HG03108 (cell line): Measurements from ENCODE around the gene FTCDNL1.

Experiments used
- ATAC-seq: cut with Tn5 transposase; IDR thresholded peaks from one replicate; pipeline ENCODE4 v1.9.1; 2021; ENCODE audit warnings: moderate library complexity; ENCODE audit not compliant: unreplicated experiment

FTCDNL1 gene

DNA sequence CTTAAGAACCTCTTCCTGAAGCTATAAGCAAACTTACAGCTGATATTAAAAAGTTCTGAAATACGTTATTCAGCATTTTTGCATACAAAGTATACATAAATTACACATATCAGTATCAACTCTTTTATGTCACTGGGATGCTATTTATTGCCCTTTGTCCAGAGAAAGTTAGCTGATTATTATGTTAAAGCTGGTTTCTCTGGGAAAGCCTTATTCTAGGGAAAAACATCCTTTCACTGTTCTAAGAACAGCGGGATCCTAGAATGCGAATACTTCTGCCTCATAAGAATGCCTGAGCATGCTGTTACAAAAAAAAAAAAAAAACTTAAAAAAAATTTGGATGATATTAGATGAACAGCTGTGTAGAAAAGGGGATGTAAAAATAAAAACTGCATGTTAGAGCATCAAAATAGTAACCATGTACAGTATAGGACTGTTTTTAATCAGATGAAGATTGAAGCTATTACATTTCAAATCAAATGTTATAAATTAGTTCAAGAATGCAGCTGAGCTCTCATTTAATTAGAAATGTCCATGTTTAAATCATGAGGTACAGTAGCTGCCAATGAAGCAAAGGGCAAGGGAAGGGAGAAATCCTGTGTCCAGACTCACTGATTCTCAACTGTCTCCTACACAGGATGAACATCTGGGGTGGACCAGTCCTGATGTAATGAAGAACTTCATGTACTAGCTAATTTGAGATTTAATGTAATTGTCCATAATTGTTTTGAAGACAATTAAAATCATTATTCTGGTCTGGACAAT lies 8.2 kb downstream of the FTCDNL1 start:
- no peak for ATAC-seq

GRCh38 chr2:199841409-199841808 lies 9.6 kb downstream of the FTCDNL1 start:
- no peak for ATAC-seq

- no peak for ATAC-seq
Observed at GRCh38 chr2:199838399-199838798, 12.6 kb downstream of the FTCDNL1 start.

- no peak for ATAC-seq
Observed at GRCh38 chr2:199836943-199837342, 14.0 kb downstream of the FTCDNL1 start.

- ATAC-seq: no peak
Observed at GRCh38 chr2:199833525-199833924, 17.5 kb downstream of the FTCDNL1 start.

GRCh38 chr2:199830531-199830930 lies 20.5 kb downstream of the FTCDNL1 start:
- ATAC-seq: no peak

- ATAC-seq: no peak
Observed at GRCh38 chr2:199829628-199830027, 21.4 kb downstream of the FTCDNL1 start.

- no peak for ATAC-seq
Observed at GRCh38 chr2:199819746-199820145, 31.2 kb downstream of the FTCDNL1 start.

DNA sequence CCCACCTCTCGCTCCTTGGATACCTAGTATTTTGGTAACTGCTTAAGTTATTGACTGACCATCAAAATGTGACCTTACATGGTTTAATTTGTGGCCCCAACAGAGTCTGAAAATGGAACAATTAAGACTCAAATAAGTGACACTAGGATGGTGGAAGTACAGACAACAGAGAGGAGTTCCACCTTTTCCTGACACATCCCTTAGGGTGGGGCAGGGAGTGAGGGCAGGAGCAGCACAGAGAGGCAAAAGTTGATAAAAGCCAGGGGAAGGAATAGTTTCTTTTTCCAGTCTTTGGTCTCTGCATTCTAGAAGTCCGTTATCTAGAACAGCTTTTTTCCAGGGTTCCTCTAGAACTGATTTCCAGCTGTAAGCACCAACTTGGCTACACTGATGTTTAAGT lies 32.2 kb downstream of the FTCDNL1 start:
- no peak for ATAC-seq

- ATAC-seq: no peak
Observed at GRCh38 chr2:199818026-199818425, 33.0 kb downstream of the FTCDNL1 start.

GRCh38 chr2:199814817-199815211 lies 36.2 kb downstream of the FTCDNL1 start:
- ATAC-seq: no peak

DNA sequence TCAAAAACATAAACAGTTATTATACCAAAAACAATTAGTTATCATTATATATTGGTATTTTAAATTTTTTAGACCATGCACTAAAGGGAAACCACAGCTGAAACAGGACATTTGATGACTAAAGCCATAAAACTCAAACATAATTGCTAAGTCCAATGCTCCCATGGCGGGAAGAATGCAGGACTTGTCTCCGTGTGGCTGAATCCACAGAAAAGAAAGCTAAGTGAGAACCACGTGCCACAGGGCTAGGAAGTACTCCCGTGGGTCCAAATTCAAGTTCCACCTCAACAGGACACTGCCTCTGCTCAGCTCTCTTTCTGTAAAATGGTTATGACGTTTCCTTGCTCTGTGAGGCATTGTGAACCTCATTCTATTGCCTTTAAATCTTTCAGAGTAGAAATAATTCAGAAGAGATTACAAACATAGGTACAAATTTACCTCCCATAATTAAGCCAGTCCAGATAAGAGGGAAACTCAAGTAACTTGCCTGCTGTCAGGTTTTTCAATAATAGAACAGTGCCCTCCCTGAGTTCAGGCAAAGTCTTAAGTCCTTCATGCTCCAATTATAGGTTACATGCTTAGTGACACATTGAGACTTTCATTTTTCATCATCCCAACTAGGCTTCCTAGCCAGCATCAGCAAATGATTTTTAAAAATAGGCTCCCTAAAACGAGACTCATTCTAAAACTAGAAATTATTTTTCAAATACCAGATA lies 36.7 kb downstream of the FTCDNL1 start:
- ATAC-seq: no peak

GRCh38 chr2:199812493-199812892 lies 38.5 kb downstream of the FTCDNL1 start:
- ATAC-seq: no peak

DNA sequence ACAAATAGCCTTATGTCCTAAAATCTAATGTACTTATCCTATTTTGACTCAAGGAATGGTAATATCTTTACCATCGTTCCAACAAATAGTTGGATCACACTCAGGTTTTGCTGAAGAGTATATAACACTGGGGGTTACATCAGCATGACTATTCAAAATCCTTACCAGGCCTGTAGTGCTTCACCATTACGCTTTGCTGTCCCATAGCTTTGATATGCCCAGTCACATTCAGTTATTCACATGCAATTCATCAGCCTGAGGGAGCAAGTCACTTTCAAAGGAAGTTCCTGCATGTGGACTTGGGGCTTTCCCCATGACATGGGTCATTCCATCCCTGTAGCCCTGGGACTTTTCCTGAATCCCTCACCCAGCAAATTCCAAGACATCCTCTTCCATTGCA lies 39.6 kb downstream of the FTCDNL1 start:
- ATAC-seq: no peak

- ATAC-seq: no peak
Observed at GRCh38 chr2:199810422-199811171, 40.4 kb downstream of the FTCDNL1 start.

- no peak for ATAC-seq
Observed at GRCh38 chr2:199807966-199808365, 43.0 kb downstream of the FTCDNL1 start.

DNA sequence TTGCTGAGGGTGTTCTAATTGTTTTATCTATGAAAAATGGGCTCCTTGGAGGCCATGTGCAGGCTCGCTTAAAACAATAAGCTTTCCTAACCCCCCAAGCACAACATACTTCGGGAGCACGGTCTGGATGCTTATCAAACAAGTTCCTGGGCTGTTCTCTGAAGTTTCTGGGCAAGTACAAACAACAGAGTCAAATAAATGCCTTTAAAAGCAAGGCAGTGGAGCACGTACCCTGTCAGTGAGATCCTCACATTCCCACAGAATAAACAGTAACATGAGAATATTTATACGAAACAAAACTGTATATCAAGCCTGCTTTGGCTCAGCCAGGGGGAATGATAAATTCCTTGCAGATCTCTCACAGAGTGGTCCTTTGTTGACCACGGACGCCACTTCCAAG lies 44.8 kb downstream of the FTCDNL1 start:
- no peak for ATAC-seq

GRCh38 chr2:199804831-199805230 lies 46.2 kb downstream of the FTCDNL1 start:
- ATAC-seq: no peak

DNA sequence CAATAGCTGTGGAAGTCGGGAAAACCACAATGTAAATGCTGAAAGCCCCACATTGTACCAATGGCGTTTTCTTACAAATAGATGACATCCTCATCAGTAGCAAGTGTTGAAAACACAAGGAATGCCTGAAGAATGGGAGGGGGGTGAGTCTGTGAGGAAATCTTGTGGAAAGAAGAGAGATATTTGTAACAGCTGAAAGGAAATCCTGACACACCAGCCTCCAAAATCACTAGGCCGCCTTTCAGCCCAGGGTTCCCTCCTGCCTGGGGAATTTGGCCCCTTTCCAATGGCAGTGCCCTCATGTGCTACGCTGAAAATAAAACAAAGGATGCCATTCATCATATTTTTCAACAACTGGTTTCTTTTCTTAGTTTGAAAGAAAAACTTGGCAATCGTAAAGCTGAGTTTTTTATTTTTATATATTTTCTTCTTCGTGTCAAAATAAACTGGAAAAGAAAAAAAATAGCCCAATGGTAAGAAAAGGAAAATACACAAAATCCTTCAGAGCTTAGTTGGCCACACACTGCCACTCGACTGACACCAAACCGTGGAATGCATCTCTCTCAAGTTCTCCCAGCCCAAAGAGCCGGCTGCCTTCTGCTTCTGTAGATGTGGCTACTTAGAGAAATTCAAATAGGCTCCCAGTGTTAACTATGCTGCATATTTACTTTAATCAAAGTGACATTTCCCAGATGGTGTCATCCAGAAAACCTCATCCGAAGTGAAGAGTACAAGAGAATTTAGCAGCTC lies 52.0 kb downstream of the FTCDNL1 start:
- no peak for ATAC-seq

DNA sequence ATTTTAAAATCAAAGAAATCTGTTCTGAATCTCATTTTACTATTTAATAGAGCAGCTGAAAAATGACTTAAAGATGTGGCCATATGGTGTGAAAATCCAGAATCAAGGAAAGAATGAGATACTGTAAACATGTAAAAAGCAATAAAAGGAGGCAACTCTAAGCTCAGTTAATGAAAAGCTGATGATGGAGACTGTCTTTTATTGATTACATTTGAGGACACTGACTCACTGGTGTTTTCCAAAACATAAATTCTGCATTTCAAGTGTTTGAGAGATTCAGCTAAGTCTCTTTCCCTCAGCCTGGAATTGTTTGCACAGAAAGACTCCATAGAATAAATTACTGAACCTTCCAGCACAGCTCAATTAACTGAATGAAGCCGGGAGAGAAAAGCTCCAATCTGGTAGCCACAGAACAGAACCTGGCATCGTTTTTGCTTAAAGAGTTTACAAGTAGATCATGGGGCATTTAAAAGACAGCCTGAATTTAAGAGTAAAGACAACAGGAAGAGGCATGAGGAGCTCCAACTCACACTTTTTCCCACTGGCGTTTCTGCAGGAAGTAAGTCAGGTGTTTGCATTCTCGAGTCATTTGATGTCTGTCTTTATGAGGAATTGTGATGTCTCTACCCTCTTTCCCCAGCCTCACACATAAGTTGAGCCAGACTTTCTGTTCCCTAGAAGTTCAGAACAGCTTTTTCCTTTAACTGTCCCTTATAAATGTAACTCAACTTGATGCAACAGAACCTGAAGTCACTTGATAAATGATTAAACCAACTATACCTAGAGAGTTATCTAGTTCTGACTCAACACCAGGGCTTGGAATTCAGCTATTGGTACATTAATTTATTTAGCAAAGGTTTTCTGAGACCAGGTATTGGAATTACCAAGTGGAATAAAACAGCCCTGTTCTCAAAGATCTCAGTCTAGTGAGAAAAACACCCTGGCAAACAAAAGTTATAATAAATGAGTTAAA lies 53.3 kb downstream of the FTCDNL1 start:
- no peak for ATAC-seq
